ENCODE data around the gene KIF5C.

DNA sequence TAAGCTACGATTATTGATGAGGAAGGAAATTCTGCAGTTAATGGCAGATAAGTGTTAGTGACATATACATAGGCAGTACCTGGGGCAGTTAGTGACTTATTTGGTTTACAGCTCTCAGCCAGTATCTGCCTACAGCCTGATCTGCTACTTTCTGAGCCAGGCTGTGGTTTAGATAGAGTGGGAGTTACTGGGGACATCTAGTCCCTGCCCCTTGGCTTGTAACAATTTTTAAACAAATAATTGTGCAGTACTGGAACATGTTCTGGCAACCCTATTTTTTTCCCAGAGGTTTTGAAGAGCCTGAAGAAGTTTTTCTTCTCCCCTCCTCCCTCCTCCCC, 2.3 kb downstream of the KIF5C start:
- no peak for TF ChIP-seq CTCF (IDR thresholded peaks at IDR 0.05)
- TF ChIP-seq POLR2A (IDR thresholded peaks at IDR 0.05) = no peak
- no peak for TF ChIP-seq POLR2AphosphoS5 (IDR thresholded peaks at IDR 0.05)

All from breast epithelium (tissue), 3 donors.